Esophagus squamous epithelium (tissue), 4 donors: ENCODE data around the gene WHRN.

Source experiments
- POLR2A ChIP-seq, 4 donors: fragments of 450-650 bp; IDR thresholded peaks; one replicate each; pipeline ENCODE4 v1.6.1; 2017; ENCODE audit warnings: antibody characterized with exemption in 4 of 4, mild to moderate bottlenecking in 4 of 4, moderate library complexity in 3 of 4
- TF ChIP-seq, protein P1 (sequence below), 6 experiments: fragments of 450-650 bp in 4 of 6; fragments of 200-600 bp in 2 of 6; sonication (generic) in 2 of 6; IDR thresholded peaks; one replicate each; pipeline ENCODE4 v1.5.1; 2016 to 2019; ENCODE audit warnings: antibody characterized with exemption in 6 of 6, mild to moderate bottlenecking in 4 of 6, moderate library complexity in 4 of 6

GRCh38 chr9:114401344-114401743 lies 103.9 kb downstream of the WHRN start:
- TF ChIP-seq, protein P1, sequence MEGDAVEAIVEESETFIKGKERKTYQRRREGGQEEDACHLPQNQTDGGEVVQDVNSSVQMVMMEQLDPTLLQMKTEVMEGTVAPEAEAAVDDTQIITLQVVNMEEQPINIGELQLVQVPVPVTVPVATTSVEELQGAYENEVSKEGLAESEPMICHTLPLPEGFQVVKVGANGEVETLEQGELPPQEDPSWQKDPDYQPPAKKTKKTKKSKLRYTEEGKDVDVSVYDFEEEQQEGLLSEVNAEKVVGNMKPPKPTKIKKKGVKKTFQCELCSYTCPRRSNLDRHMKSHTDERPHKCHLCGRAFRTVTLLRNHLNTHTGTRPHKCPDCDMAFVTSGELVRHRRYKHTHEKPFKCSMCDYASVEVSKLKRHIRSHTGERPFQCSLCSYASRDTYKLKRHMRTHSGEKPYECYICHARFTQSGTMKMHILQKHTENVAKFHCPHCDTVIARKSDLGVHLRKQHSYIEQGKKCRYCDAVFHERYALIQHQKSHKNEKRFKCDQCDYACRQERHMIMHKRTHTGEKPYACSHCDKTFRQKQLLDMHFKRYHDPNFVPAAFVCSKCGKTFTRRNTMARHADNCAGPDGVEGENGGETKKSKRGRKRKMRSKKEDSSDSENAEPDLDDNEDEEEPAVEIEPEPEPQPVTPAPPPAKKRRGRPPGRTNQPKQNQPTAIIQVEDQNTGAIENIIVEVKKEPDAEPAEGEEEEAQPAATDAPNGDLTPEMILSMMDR (IDR thresholded peaks at IDR 0.05) = no peak
- no peak for TF ChIP-seq POLR2A (IDR thresholded peaks at IDR 0.05)
